Uterus (tissue), 4 donors: ENCODE results near the gene GPX7. TPM values are rescaled to one million over a fixed set of nuclear protein-coding genes. Genes with fewer than 3 reads are reported as not detected.

Source experiments
- DNase-seq, 2 donors: peaks; one replicate each; pipeline ENCODE4 v3.0.0-alpha.2; 2019 to 2020
- H3K27ac ChIP-seq, 2 donors: fragments of 200-600 bp; sonication (generic); 1 replicate in 1 of 2; 2 replicates in 1 of 2; pipeline ENCODE4 v1.5.1; 2016 to 2018
- H3K27me3 ChIP-seq, 2 donors: fragments of 200-600 bp; sonication (generic); one replicate each; pipeline ENCODE4 v1.5.1; 2018 to 2019; ENCODE audit warnings: control low read depth in 1 of 2
- H3K36me3 ChIP-seq, 2 donors: fragments of 200-600 bp; sonication (generic); one replicate each; pipeline ENCODE4 v1.5.1; 2019; ENCODE audit warnings: control low read depth in 1 of 2
- H3K4me1 ChIP-seq, 2 donors: fragments of 200-600 bp; sonication (generic); one replicate each; pipeline ENCODE4 v1.5.1; 2018 to 2019; ENCODE audit warnings: control low read depth in 1 of 2
- H3K4me3 ChIP-seq, 2 donors: fragments of 200-600 bp; sonication (generic); 1 replicate in 1 of 2; 2 replicates in 1 of 2; pipeline ENCODE4 v1.5.1; 2018 to 2019; ENCODE audit warnings: mild to moderate bottlenecking in 1 of 2
- H3K9me3 ChIP-seq, 2 donors: fragments of 200-600 bp; sonication (generic); one replicate each; pipeline ENCODE4 v1.5.1; 2019; ENCODE audit warnings: control low read depth in 1 of 2
- CTCF ChIP-seq, 4 experiments: fragments of 200-600 bp in 2 of 4; fragments of 450-650 bp in 2 of 4; sonication (generic) in 2 of 4; IDR thresholded peaks; one replicate each; pipeline ENCODE4 v1.5.1; 2016 to 2019; ENCODE audit warnings: antibody characterized with exemption in 4 of 4, mild to moderate bottlenecking in 2 of 4, moderate library complexity in 1 of 4
- POLR2A ChIP-seq, 2 donors: fragments of 450-650 bp; IDR thresholded peaks; one replicate each; pipeline ENCODE4 v1.6.1; 2016; ENCODE audit warnings: antibody characterized with exemption in 2 of 2, mild to moderate bottlenecking in 1 of 2, moderate library complexity in 1 of 2
- intact Hi-C: fragments of 100-400 bp; cut with DNase I; formaldehyde crosslinking; loops from one replicate; pipeline ENCODE4 v1.15.1; 2023; ENCODE audit warnings: low total_unique reads
- total RNA-seq, 4 donors: library from RNA; depleted of rRNA in 3 of 4; stranded (reverse); fragments of >200 nt in 3 of 4; gene quantifications; one replicate each; pipeline versions ENCODE4 v1.1.0 to v1.2.4, GENCODE V29; 2014 to 2023
- donor health status: DM: yes; HTN: yes; CAD: no.

The GPX7 gene
- total RNA-seq, 4 donors from 2014 or later: 1.8 to 125 (median 9.6) TPM

GRCh38 chr1:52651904-52652303, 49.7 kb downstream of the GPX7 start:
- no peak for DNase-seq
- no peaks in the 10 kb centered on the region for H3K4me1 ChIP-seq
- TF ChIP-seq CTCF (IDR thresholded peaks at IDR 0.05): no peak
- no peak for TF ChIP-seq POLR2A (IDR thresholded peaks at IDR 0.05)
- no peak overlapping the region for H3K27ac ChIP-seq
- intact Hi-C loops: no loop called here
- no peaks in the 10 kb centered on the region for H3K36me3 ChIP-seq
- no peaks in the 10 kb centered on the region for H3K9me3 ChIP-seq
- H3K4me3 ChIP-seq: no peak overlapping the region
- H3K27me3 ChIP-seq: no peaks in the 10 kb centered on the region

- Histone ChIP-seq H3K36me3 (no peaks in the 10 kb centered on the region), H3K9me3 (no peaks in the 10 kb centered on the region), H3K27ac (no peak overlapping the region), H3K4me1 (no peaks in the 10 kb centered on the region), H3K27me3 (no peaks in the 10 kb centered on the region), H3K4me3 (no peak overlapping the region)
- no peak for TF ChIP-seq POLR2A (IDR thresholded peaks at IDR 0.05)
- no peak for TF ChIP-seq CTCF (IDR thresholded peaks at IDR 0.05)
- DNase-seq: no peak
- intact Hi-C loops: no loop called here
Observed at GRCh38 chr1:52653207-52653849, 51.2 kb downstream of the GPX7 start.

GRCh38 chr1:52654063-52654462, 51.9 kb downstream of the GPX7 start:
- TF ChIP-seq POLR2A (IDR thresholded peaks at IDR 0.05) (no peak), CTCF (IDR thresholded peaks at IDR 0.05) (no peak)
- Histone ChIP-seq H3K9me3 (no peaks in the 10 kb centered on the region), H3K36me3 (no peaks in the 10 kb centered on the region), H3K27me3 (no peaks in the 10 kb centered on the region), H3K4me3 (no peak overlapping the region), H3K4me1 (no peaks in the 10 kb centered on the region), H3K27ac (no peak overlapping the region)
- no peak for DNase-seq
- intact Hi-C loops: no loop called here

GRCh38 chr1:52657702-52658101, 55.5 kb downstream of the GPX7 start:
- H3K27ac ChIP-seq: no peak overlapping the region
- TF ChIP-seq CTCF (IDR thresholded peaks at IDR 0.05): no peak
- TF ChIP-seq POLR2A (IDR thresholded peaks at IDR 0.05): no peak
- H3K4me1 ChIP-seq: no peaks in the 10 kb centered on the region
- no peaks in the 10 kb centered on the region for H3K27me3 ChIP-seq
- no peaks in the 10 kb centered on the region for H3K9me3 ChIP-seq
- H3K36me3 ChIP-seq: no peaks in the 10 kb centered on the region
- no peak overlapping the region for H3K4me3 ChIP-seq
- intact Hi-C loops: no loop called here
- DNase-seq: no peak

Other genes with a start within 250 kb of the GPX7 start
- 10 to 100 TPM in 3 of 4 donors, 1 to 10 TPM in 1; 9.5 to 39.4 (median 19.5) TPM for gene CC2D1B, start 236.2 kb upstream of the GPX7 start, total RNA-seq
- gene ORC1, start 197.9 kb upstream of the GPX7 start, total RNA-seq: 1 to 10 TPM in 1 of 4 donors, under 1 TPM in 2, not detected in 1; 0.26 to 4.6 (median 0.76) TPM
- 10 to 100 TPM in 3 of 4 donors, 1 to 10 TPM in 1; 4.6 to 58.2 (median 30.7) TPM for gene PRPF38A, start 197.8 kb upstream of the GPX7 start, total RNA-seq
- 100 to 1,000 TPM; 105 to 138 (median 127) TPM for gene TUT4, start 49.3 kb upstream of the GPX7 start, total RNA-seq
- gene SHISAL2A, start 30.8 kb downstream of the GPX7 start, total RNA-seq: under 1 TPM in 2 of 4 donors, not detected in 2; 0.28 to 0.49 TPM
- gene COA7, start 96.0 kb downstream of the GPX7 start, total RNA-seq: 10 to 100 TPM in 2 of 4 donors, 1 to 10 TPM in 2; 4.1 to 18.8 (median 11.2) TPM
- 100 to 1,000 TPM in 1 of 4 donors, 10 to 100 TPM in 3; 22.5 to 100 (median 45.8) TPM for gene ZYG11B, start 124.1 kb downstream of the GPX7 start, total RNA-seq
- under 1 TPM in 2 of 4 donors, not detected in 2; 0.12 to 0.35 TPM for gene ZYG11A, start 240.4 kb downstream of the GPX7 start, total RNA-seq